Endothelial cell of umbilical vein (primary cell): ENCODE data around the gene KATNAL1. TPM values are rescaled to one million over a fixed set of nuclear protein-coding genes. Genes with fewer than 3 reads are reported as not detected.
"Not testable (repeated sequence)": the region's sequence is repeated elsewhere in the genome, so short reads cannot be mapped to it uniquely, and the experiment has no call there.

Experiments
- BruUV-seq: library from RNA; stranded (reverse); fragments of 400-500 nt; replicated peaks from 2 replicates; lab custom pipeline; 2021; lab: Mats Ljungman, UMichigan
- CTCF ChIA-PET: fragments of 300-600, 350-600 bp; sonication (Branson Sonifier 250); formaldehyde crosslinking; loops from one replicate; lab custom pipeline; 2021; ENCODE audit warnings: antibody characterized with exemption, inconsistent platforms; lab: Charles Lee
- POLR2A ChIA-PET: fragments of 300-600, 350-600 bp; sonication (Branson Sonifier 250); formaldehyde crosslinking; loops from one replicate; lab custom pipeline; 2021; ENCODE audit warnings: antibody characterized with exemption, inconsistent platforms; lab: Charles Lee
- DNase-seq: peaks from one replicate; pipeline ENCODE4 v3.0.0-alpha.2; 2011; ENCODE audit warnings: low read depth, low spot score
- FAIRE-seq: peaks from 2 replicates; lab custom pipeline; 2011; peaks lifted over from hg19 to GRCh38; lab: Jason Lieb, UNC
- H2AFZ ChIP-seq: 2 replicates; pipeline ENCODE4 v1.6.0; 2012; ENCODE audit warnings: low read depth, low read length, control low read depth, inconsistent platforms
- H3K27ac ChIP-seq: 2 replicates; pipeline ENCODE4 v1.5.1; 2011; ENCODE audit warnings: low read depth, mild to moderate bottlenecking, control low read depth, low read length, moderate library complexity; ENCODE audit not compliant: insufficient read depth
- H3K27me3 ChIP-seq, 2 experiments: 2 replicates each; pipeline versions ENCODE4 v1.6.0 to v1.6.1; 2011; ENCODE audit warnings: low read length in 2 of 2, mixed read lengths in 1 of 2; ENCODE audit not compliant: control insufficient read depth in 2 of 2, insufficient read depth in 2 of 2
- H3K36me3 ChIP-seq, 2 experiments: 2 replicates in 1 of 2; 3 replicates in 1 of 2; pipeline ENCODE4 v1.5.1; 2011; ENCODE audit warnings: low read length in 2 of 2, mild to moderate bottlenecking in 1 of 2, moderate library complexity in 1 of 2; ENCODE audit not compliant: control insufficient read depth in 2 of 2, insufficient read depth in 2 of 2; ENCODE audit errors: extremely low read depth in 1 of 2
- H3K4me1 ChIP-seq: 3 replicates; pipeline ENCODE4 v1.5.1; 2011; ENCODE audit warnings: mild to moderate bottlenecking, low read length; ENCODE audit not compliant: control insufficient read depth, insufficient read depth; ENCODE audit errors: extremely low read depth
- H3K4me2 ChIP-seq: 2 replicates; pipeline ENCODE4 v1.6.1; 2011; ENCODE audit warnings: low read length, control low read depth, mixed read lengths; ENCODE audit not compliant: insufficient read depth
- H3K4me3 ChIP-seq, 3 experiments: fragments of 200-600 bp in 1 of 3; sonication (generic), shearing (Covaris generic) in 1 of 3; replicated peaks in 1 of 3; 2 replicates each; pipeline ENCODE4 v1.5.1; 2011 to 2016; ENCODE audit warnings: control low read depth in 3 of 3, low read length in 3 of 3, mild to moderate bottlenecking in 2 of 3, inconsistent platforms in 1 of 3, low read depth in 1 of 3, moderate library complexity in 1 of 3; ENCODE audit not compliant: insufficient read depth in 1 of 3
- H3K79me2 ChIP-seq: 2 replicates; pipeline ENCODE4 v1.6.0; 2012; ENCODE audit warnings: low read length, inconsistent platforms; ENCODE audit not compliant: control insufficient read depth, insufficient read depth
- H3K9ac ChIP-seq: replicated peaks from 2 replicates; pipeline ENCODE3; 2011; ENCODE audit warnings: low read length, control low read depth; ENCODE audit not compliant: insufficient read depth; ENCODE audit errors: extremely low read depth
- H3K9me1 ChIP-seq: replicated peaks from 3 replicates; pipeline ENCODE4 v1.6.0; 2011; ENCODE audit warnings: mild to moderate bottlenecking, low read length; ENCODE audit not compliant: control insufficient read depth, insufficient read depth; ENCODE audit errors: extremely low read depth
- H3K9me3 ChIP-seq: replicated peaks from 2 replicates; pipeline ENCODE4 v1.5.1; 2012; ENCODE audit warnings: low read length, inconsistent platforms; ENCODE audit not compliant: control insufficient read depth, insufficient read depth
- H4K20me1 ChIP-seq: replicated peaks from 2 replicates; pipeline ENCODE3; 2011; ENCODE audit warnings: mild to moderate bottlenecking, low read length; ENCODE audit not compliant: control insufficient read depth, insufficient read depth; ENCODE audit errors: extremely low read depth
- CTCF ChIP-seq, 2 donors: IDR thresholded peaks; 1 replicate in 1 of 2; 2 replicates in 1 of 2; pipeline ENCODE4 v1.5.1; 2011; ENCODE audit warnings: low read length in 2 of 2, mild to moderate bottlenecking in 2 of 2, moderate library complexity in 2 of 2, control low read depth in 1 of 2, inconsistent platforms in 1 of 2, low read depth in 1 of 2; ENCODE audit not compliant: insufficient read depth in 1 of 2; ENCODE audit errors: extremely low read depth in 1 of 2
- EZH2 ChIP-seq: IDR thresholded peaks from 2 replicates; pipeline ENCODE4 v1.6.1; 2012; ENCODE audit warnings: borderline replicate concordance, low read depth, mild to moderate bottlenecking, moderate library complexity, low read length, inconsistent platforms; ENCODE audit not compliant: severe bottlenecking
- FOS ChIP-seq: IDR thresholded peaks from 2 replicates; pipeline ENCODE4 v1.6.1; 2011; ENCODE audit warnings: mild to moderate bottlenecking, low read length, moderate library complexity, borderline replicate concordance; ENCODE audit not compliant: insufficient read depth
- GATA2 ChIP-seq: IDR thresholded peaks from 2 replicates; pipeline ENCODE4 v1.7.0; 2011; ENCODE audit warnings: low read depth, mild to moderate bottlenecking, moderate library complexity, mixed read lengths, low read length; ENCODE audit not compliant: insufficient read length, insufficient read depth
- JUN ChIP-seq: IDR thresholded peaks from 2 replicates; pipeline ENCODE4 v1.6.1; 2011; ENCODE audit warnings: borderline replicate concordance, low read depth; ENCODE audit not compliant: insufficient read length, insufficient read depth
- MAX ChIP-seq: IDR thresholded peaks from 2 replicates; pipeline ENCODE4 v1.6.1; 2011; ENCODE audit not compliant: insufficient read depth, insufficient read length
- MYC ChIP-seq: IDR thresholded peaks from one replicate; pipeline ENCODE4 v1.6.1; 2011; ENCODE audit warnings: mild to moderate bottlenecking, low read depth, low read length
- POLR2A ChIP-seq: IDR thresholded peaks from 2 replicates; pipeline ENCODE4 v1.6.1; 2012; ENCODE audit warnings: low read depth, mild to moderate bottlenecking, control low read depth, low read length
- POLR2AphosphoS5 ChIP-seq: IDR thresholded peaks from 2 replicates; pipeline ENCODE4 v1.6.1; 2012; ENCODE audit warnings: low read depth, mild to moderate bottlenecking, control low read depth, low read length, moderate library complexity; ENCODE audit not compliant: insufficient read depth
- dilution Hi-C: fragments of 300-500 bp; cut with MboI; formaldehyde crosslinking; loops from one replicate; pipeline ENCODE4 v1.15.0; 2019; ENCODE audit warnings: low sequenced_read_pairs; ENCODE audit not compliant: extremely low pct_ligation_motif_present
- intact Hi-C: fragments of 100-400 bp; cut with micrococcal nuclease; formaldehyde crosslinking; loops from one replicate; pipeline ENCODE4 v1.10.0; 2022
- polyA plus RNA-seq, 4 experiments: library from polyadenylated mRNA; depleted of rRNA in 3 of 4; stranded (reverse) in 3 of 4; unstranded in 1 of 4; fragments of >200 nt; gene quantifications; 2 replicates each; pipeline versions ENCODE4 v1.2.1 to v1.2.3, GENCODE V29; 2011 to 2012; ENCODE audit warnings: missing spikeins in 1 of 4
- total RNA-seq: library from RNA; stranded (reverse); gene quantifications from 2 replicates; pipeline ENCODE4 v1.2.3, GENCODE V29; 2021

Gene KATNAL1
- total and polyA plus RNA-seq, 2 donors (not counting 3 experiments of a cell fraction or from before 2014, with no cell fraction given) = 7.2 to 49.2 TPM

- H3K36me3 ChIP-seq, H3K4me2 ChIP-seq, POLR2A ChIA-PET, H3K4me3 ChIP-seq, H3K9me3 ChIP-seq, H3K79me2 ChIP-seq, H3K9ac ChIP-seq, DNase-seq, FAIRE-seq, H3K27me3 ChIP-seq, H3K4me1 ChIP-seq, H2AFZ ChIP-seq, dilution Hi-C loops, H3K9me1 ChIP-seq, BruUV-seq, H3K27ac ChIP-seq, H4K20me1 ChIP-seq: not testable (repeated sequence)
- intact Hi-C loops = loop anchor here (10.0 kb wide), 1 partner anchor 206 kb away; the partner anchor contains the start of gene HMGB1
- CTCF ChIA-PET = interaction anchor here (1.3 kb wide), 1 partner anchor 126 kb away, joined by 3 read pairs; no protein-coding TSS in a partner anchor
Measured at GRCh38 chr13:30259149-30259733, 48.1 kb downstream of the KATNAL1 start.

- intact Hi-C loops (loop anchor here (10.0 kb wide), 1 partner anchor 207 kb away; the partner anchor contains the start of gene HMGB1), dilution Hi-C loops (no loop called here)
- H3K4me3 ChIP-seq = no peak overlapping the region
- TF ChIP-seq MYC = no peak
- no peak for TF ChIP-seq FOS
- TF ChIP-seq GATA2 = no peak
- no peak for TF ChIP-seq POLR2AphosphoS5
- no peak for TF ChIP-seq EZH2
- no peak for TF ChIP-seq JUN
- TF ChIP-seq CTCF (IDR thresholded peaks at IDR 0.05; ENCODE audit: extremely low read depth in 1 of 2, insufficient read depth in 1 of 2, low read depth in 1 of 2, low read length in 2 of 2) = no peak
- no peak for TF ChIP-seq MAX
- no peak for TF ChIP-seq POLR2A
- no peaks in the 10 kb centered on the region for H3K4me1 ChIP-seq
- H3K9ac ChIP-seq = no peak overlapping the region
- H3K4me2 ChIP-seq = no peak overlapping the region
- H3K27ac ChIP-seq = no peak overlapping the region
- H3K9me3 ChIP-seq = no peaks in the 10 kb centered on the region
- POLR2A ChIA-PET = no interaction called here
- no peaks in the 10 kb centered on the region for H3K9me1 ChIP-seq
- FAIRE-seq = no peak
- H3K27me3 ChIP-seq = no peaks in the 10 kb centered on the region
- no TSS peak for BruUV-seq
- no peaks in the 10 kb centered on the region for H4K20me1 ChIP-seq
- CTCF ChIA-PET = interaction anchor here (0.9 to 2.7 kb wide), 4 partner anchors 76 to 195 kb away, joined by 3 to 12 read pairs (median 4); no protein-coding TSS in a partner anchor
- no peak overlapping the region for H2AFZ ChIP-seq
- H3K79me2 ChIP-seq = peaks cover 2% of the 10 kb centered on the region
- H3K36me3 ChIP-seq = peaks cover 0 to 2% of the 10 kb centered on the region in 2 experiments
- no peak for DNase-seq
Measured at GRCh38 chr13:30257468-30258099, 49.8 kb downstream of the KATNAL1 start.
